ENCODE results near the gene HFM1.
A peak's percentile ranks its signal among the peaks of the same experiment; 100 is the strongest.

HFM1 gene

DNA sequence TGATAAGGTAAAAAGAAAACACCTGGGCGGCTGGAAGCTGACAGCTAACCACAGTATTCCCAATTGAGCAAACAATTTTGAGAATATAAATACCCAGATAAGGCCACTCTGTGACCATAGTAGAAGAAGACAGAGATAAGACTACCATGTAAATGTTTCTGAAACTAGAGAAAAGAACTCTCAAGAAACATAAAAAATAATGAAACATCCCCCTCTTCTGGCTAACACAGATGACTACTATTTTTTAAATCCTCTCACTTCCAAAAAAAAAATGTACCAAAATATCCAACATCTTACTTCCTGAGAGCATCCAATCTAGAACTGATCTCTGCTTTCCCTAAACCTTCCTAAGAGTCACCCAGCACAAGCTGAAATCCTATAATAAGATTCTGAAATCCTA, 125.9 kb downstream of the HFM1 start:
- ChIA-PET CTCF (interaction anchor here (0.8 to 4.2 kb wide), 6 partner anchors 8 to 623 kb away, joined by 3 to 38 read pairs (median 3); no protein-coding TSS in a partner anchor), POLR2A (no interaction called here)
- no peak for DNase-seq (ENCODE audit: extremely low spot score)
- TF ChIP-seq, protein P1, sequence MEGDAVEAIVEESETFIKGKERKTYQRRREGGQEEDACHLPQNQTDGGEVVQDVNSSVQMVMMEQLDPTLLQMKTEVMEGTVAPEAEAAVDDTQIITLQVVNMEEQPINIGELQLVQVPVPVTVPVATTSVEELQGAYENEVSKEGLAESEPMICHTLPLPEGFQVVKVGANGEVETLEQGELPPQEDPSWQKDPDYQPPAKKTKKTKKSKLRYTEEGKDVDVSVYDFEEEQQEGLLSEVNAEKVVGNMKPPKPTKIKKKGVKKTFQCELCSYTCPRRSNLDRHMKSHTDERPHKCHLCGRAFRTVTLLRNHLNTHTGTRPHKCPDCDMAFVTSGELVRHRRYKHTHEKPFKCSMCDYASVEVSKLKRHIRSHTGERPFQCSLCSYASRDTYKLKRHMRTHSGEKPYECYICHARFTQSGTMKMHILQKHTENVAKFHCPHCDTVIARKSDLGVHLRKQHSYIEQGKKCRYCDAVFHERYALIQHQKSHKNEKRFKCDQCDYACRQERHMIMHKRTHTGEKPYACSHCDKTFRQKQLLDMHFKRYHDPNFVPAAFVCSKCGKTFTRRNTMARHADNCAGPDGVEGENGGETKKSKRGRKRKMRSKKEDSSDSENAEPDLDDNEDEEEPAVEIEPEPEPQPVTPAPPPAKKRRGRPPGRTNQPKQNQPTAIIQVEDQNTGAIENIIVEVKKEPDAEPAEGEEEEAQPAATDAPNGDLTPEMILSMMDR (IDR thresholded peaks at IDR 0.05; ENCODE audit: control extremely low read depth, extremely low read depth, low read depth, missing control alignments) = peak; percentile 8

DNA sequence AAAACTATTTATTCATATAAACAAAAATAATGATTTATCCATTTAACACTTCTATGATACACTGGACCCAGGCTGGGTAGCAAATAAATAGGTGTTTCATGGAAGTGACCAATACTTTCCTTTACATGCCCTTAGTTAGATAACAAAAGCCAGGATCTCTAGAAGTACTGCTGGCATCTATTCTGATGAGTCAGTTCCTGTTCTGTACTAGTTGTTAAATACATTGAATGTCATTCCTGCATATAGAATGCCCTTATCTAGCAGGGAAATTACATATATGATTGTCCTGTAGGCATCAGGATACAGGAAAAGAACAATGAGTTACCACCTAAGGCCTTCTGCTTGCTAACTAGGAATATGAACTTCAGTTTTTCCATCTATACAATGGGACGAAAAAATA, 130.8 kb downstream of the HFM1 start:
- CTCF ChIA-PET = no interaction called here
- POLR2A ChIA-PET = no interaction called here
- DNase-seq (ENCODE audit: extremely low spot score) = no peak

DNA sequence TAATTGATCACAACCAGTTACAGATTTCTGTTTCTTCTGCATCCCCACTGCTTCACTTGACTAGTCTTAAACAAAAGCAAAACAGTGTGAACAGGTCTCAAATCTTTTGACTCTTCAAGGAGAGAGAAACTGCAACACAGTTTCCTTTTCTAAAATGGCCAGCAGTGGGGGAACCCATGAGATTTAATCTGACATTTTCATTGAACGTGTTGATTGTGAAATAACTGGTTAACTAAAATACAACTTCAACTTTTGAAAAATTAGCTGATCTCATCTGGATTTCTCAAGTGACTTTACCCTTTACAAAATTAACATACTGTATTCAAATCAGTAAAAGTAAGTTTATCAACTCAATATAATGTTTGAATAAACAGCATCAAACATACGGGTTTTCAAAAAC, 143.0 kb downstream of the HFM1 start:
- ChIA-PET CTCF (interaction anchor here (2.7 kb wide), 1 partner anchor 19 kb away, joined by 8 read pairs; no protein-coding TSS in a partner anchor), POLR2A (no interaction called here)
- TF ChIP-seq, protein P1 (IDR thresholded peaks at IDR 0.05; ENCODE audit: control extremely low read depth, extremely low read depth, low read depth, missing control alignments) = no peak
- no peak for DNase-seq (ENCODE audit: extremely low spot score)

More for the DNA sequence above, 130.8 kb downstream of the HFM1 start:
- TF ChIP-seq, protein P1 (IDR thresholded peaks at IDR 0.05; ENCODE audit: control extremely low read depth, extremely low read depth, low read depth, missing control alignments) = no peak

DNA sequence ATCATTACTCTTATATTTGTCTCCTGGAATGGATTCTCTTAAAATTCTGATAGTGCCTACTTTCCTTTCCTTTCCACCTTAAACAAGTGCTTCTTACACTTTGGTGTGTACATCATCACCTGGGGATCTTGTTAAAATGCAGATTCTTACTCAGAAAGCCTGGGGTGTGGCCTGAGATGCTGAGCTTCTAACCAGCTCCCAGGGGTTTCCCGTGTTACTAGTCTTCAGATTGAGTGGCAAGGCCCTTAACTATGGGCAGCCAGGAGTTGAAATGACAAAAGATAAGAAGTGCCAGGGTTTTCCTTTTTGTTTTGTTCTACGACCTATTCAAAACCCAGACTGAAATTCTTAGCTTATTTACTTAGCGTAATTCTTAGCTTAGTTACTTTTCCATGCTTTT, 159.2 kb downstream of the HFM1 start:
- CTCF ChIA-PET = interaction anchor here (1.1 kb wide), 1 partner anchor 10 kb away, joined by 4 read pairs; no protein-coding TSS in a partner anchor

DNA sequence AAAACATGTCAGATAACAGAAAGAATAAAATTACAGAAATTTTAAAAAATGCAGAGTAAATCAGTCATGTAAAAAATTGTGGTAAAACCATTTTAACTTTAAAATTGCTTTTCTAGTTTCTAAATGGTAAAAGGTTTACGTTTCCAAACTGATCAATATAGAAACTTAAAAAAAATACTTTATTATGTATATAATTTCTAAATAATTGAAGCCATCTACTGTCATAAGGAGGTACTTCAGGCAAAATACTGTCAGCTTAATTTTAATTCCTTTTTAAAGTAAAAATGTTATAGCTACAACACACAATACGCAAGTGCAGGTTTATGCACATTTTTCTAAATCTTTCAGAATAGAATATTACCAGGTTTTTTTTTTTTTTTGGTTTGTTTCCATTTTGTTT, 159.9 kb downstream of the HFM1 start:
- TF ChIP-seq, protein P1 (IDR thresholded peaks at IDR 0.05; ENCODE audit: control extremely low read depth, extremely low read depth, low read depth, missing control alignments) = no peak
- ChIA-PET POLR2A (no interaction called here), CTCF (no interaction called here)
- DNase-seq (ENCODE audit: extremely low spot score) = no peak

More for the DNA sequence above, 159.2 kb downstream of the HFM1 start:
- DNase-seq (ENCODE audit: extremely low spot score) = no peak
- TF ChIP-seq, protein P1 (IDR thresholded peaks at IDR 0.05; ENCODE audit: control extremely low read depth, extremely low read depth, low read depth, missing control alignments) = no peak
- POLR2A ChIA-PET = no interaction called here

DNA sequence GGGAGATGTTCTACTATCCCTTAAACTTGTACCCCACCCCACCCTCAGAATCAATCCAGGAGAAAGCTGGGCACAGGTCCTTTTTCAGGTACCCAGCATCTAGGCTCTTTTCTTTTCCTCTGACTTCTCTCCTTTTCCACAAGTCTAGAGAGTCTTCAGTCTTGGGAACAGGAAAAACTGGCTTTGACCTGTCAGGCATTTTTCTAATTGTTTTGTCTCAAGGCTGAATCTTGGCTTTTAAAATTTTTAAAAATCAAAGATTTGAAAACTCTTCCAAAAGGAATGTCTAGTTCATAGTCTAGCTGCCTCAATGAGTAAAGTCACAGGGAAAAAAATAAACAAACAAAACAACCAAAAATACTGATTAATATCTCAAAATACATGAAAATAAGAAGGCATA, 161.5 kb downstream of the HFM1 start:
- ChIA-PET CTCF (no interaction called here), POLR2A (no interaction called here)
- TF ChIP-seq, protein P1 (IDR thresholded peaks at IDR 0.05; ENCODE audit: control extremely low read depth, extremely low read depth, low read depth, missing control alignments) = no peak
- DNase-seq (ENCODE audit: extremely low spot score) = no peak

DNA sequence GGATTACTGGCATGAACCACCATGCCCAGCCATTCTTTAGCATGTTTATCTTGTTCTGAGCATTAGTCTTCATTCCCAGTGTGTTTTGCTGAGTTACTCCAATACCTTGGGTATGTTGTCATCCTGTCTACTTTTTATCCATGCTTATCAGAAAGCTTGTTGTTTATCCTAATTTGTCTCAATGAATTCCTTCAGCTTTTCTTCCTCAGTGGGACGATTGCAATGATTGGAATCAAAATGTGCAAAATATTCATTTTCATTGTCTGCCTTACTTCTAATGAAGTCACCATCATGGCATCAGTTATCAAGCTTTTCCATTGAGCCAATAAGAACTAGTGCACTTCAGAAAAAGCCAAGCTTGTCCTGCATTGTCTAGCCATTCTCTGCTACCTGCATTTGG, 170.5 kb downstream of the HFM1 start:
- CTCF ChIA-PET = no interaction called here
- no peak for DNase-seq (ENCODE audit: extremely low spot score)
- TF ChIP-seq, protein P1 (IDR thresholded peaks at IDR 0.05; ENCODE audit: control extremely low read depth, extremely low read depth, low read depth, missing control alignments) = no peak
- POLR2A ChIA-PET = no interaction called here

Measured in GM10248 (cell line).